ENCODE measurements around the gene PDE3B. TPM values are rescaled to one million over a fixed set of nuclear protein-coding genes. Genes with fewer than 3 reads are reported as not detected.
"Not testable (repeated sequence)": the region's sequence is repeated elsewhere in the genome, so short reads cannot be mapped to it uniquely, and the experiment has no call there.

Gene PDE3B
- total and polyA plus RNA-seq, 2 experiments from 2014 or later = 6.4 to 16.9 TPM

DNA sequence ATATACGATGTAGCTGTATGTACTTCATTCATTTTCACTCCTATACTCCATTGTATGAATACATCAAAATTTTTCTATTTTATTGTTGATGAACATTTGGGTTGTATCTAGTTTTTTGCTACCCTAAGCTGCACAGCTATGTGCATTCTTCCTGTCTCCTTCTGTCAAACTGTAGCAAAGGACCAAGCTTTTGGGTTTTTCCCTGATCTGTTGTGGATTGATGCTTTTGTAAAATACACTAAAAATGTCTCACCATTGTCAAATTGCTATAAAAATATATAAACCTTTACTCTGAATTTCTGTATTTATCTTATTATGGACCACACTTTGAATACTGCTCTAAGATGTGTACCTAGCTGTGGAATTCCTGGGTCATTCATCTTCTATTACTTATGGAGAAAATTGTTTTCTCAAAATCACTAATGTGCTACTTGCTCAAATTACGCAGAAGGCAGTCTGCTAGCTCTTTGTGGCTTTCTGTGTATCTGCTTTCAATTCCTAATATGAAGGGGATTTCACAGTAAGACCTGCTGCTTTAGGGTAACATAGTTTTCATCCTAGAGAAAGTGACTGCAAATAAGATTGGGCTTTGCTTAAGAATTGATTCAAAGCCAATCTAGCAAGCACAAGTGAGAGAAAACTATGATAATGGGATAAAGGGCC is 125.1 kb downstream of the PDE3B start:
- Histone ChIP-seq H3K27ac (no peak overlapping the region), H3K36me3 (no peaks in the 10 kb centered on the region), H3K4me3 (no peak overlapping the region), H3K9me3 (ENCODE audit: low read depth) (no peaks in the 10 kb centered on the region), H3K27me3 (no peaks in the 10 kb centered on the region), H3K4me1 (ENCODE audit: low read depth) (no peaks in the 10 kb centered on the region)
- DNase-seq (ENCODE audit: low read depth in 1 of 2, low spot score in 1 of 2) = no peak
- TF ChIP-seq, protein P1, sequence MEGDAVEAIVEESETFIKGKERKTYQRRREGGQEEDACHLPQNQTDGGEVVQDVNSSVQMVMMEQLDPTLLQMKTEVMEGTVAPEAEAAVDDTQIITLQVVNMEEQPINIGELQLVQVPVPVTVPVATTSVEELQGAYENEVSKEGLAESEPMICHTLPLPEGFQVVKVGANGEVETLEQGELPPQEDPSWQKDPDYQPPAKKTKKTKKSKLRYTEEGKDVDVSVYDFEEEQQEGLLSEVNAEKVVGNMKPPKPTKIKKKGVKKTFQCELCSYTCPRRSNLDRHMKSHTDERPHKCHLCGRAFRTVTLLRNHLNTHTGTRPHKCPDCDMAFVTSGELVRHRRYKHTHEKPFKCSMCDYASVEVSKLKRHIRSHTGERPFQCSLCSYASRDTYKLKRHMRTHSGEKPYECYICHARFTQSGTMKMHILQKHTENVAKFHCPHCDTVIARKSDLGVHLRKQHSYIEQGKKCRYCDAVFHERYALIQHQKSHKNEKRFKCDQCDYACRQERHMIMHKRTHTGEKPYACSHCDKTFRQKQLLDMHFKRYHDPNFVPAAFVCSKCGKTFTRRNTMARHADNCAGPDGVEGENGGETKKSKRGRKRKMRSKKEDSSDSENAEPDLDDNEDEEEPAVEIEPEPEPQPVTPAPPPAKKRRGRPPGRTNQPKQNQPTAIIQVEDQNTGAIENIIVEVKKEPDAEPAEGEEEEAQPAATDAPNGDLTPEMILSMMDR (IDR thresholded peaks at IDR 0.05; ENCODE audit: low read depth, low read length) = no peak

DNA sequence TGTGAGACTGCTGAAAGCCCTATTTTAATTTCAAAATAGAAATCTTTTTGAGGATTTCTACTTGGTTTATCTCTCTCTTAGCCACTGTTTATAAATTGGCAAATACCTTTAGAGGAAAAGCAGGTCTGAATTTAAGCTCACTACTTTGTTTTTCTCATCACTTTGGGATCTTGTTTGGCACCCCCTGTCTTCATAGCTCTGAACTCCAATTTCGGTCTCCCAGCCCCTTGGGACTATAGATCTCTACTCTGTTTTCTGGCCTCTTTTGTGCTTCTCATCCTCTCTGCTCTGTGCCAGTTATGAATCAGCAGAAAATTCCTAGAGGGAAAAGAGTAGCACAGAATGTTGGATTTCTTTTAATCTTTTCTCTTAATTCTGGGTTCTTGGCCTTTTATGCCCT is 130.2 kb downstream of the PDE3B start:
- no peak overlapping the region for H3K27ac ChIP-seq
- no peaks in the 10 kb centered on the region for H3K9me3 ChIP-seq (ENCODE audit: low read depth)
- no peaks in the 10 kb centered on the region for H3K4me1 ChIP-seq (ENCODE audit: low read depth)
- H3K4me3 ChIP-seq = no peak overlapping the region
- H3K27me3 ChIP-seq = no peaks in the 10 kb centered on the region
- peak in 1 of 2 donors; percentile 64 for DNase-seq (ENCODE audit: low read depth in 1 of 2, low spot score in 1 of 2)
- TF ChIP-seq, protein P1 (IDR thresholded peaks at IDR 0.05; ENCODE audit: low read depth, low read length) = peak; percentile 38
- no peaks in the 10 kb centered on the region for H3K36me3 ChIP-seq

DNA sequence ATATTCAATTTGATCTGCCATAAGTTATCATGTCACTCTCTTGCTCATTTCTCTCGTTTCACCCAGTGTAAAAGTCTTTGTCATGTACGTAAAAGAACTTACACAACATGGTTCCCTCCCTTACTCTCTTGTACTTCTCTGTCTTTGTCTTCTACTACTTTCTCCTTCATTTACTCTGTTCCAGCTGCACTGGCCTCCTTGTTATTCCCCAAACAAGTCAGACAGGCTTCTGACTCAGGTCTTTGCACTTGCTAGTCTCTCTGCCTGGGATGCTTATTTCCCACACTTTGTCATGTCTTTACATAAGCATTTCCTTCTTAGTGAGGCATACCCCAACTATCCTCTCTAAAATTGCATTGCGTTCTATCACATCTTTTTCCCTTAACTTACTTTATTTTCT is 131.1 kb downstream of the PDE3B start:
- Histone ChIP-seq H3K4me1 (ENCODE audit: low read depth) (no peaks in the 10 kb centered on the region), H3K36me3 (no peaks in the 10 kb centered on the region), H3K27me3 (no peaks in the 10 kb centered on the region), H3K9me3 (ENCODE audit: low read depth) (no peaks in the 10 kb centered on the region), H3K4me3 (no peak overlapping the region), H3K27ac (no peak overlapping the region)
- TF ChIP-seq, protein P1 (IDR thresholded peaks at IDR 0.05; ENCODE audit: low read depth, low read length) = no peak
- no peak for DNase-seq (ENCODE audit: low read depth in 1 of 2, low spot score in 1 of 2)

DNA sequence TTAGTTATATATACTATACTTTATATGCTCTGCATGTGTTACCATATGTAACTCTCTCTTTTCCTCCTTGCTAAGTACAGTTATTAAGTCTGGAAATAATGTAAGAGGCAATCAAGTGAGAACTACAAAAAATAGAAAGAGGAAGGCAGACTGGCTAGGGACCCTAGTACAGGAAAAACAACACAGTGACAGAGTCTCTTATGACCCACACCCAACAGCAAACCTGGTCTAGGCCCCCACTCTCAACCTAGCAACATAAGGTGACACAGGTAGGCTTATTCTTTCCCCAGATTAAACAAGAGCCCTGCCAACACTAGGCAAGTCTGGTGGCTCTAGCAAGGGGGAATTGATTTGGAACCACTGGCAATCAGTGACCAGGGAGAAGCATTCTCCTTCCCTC is 132.3 kb downstream of the PDE3B start:
- no peak overlapping the region for H3K4me3 ChIP-seq
- H3K27ac ChIP-seq = no peak overlapping the region
- H3K27me3 ChIP-seq = no peaks in the 10 kb centered on the region
- H3K36me3 ChIP-seq = no peaks in the 10 kb centered on the region
- no peaks in the 10 kb centered on the region for H3K9me3 ChIP-seq (ENCODE audit: low read depth)
- no peaks in the 10 kb centered on the region for H3K4me1 ChIP-seq (ENCODE audit: low read depth)
- no peak for DNase-seq (ENCODE audit: low read depth in 1 of 2, low spot score in 1 of 2)
- TF ChIP-seq, protein P1 (IDR thresholded peaks at IDR 0.05; ENCODE audit: low read depth, low read length) = no peak

DNA sequence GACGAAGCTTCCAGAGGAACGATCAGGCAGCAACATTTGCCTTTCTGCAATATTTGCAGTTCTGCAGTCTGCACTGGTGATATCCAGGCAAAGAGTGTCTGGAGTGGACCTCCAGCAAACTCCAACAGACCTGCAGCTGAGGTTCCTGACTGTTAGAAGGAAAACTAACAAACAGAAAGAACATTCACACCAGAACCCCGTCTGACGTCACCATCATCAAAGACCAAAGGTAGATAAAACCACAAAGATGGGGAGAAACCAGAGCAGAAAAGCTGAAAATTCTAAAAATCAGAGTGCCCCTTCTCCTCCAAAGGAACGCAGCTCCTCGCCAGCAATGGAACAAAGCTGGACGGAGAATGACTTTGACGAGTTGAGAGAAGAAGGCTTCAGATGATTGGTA is 134.9 kb downstream of the PDE3B start:
- H3K4me3 ChIP-seq; DNase-seq (ENCODE audit: low read depth in 1 of 2, low spot score in 1 of 2); H3K4me1 ChIP-seq (ENCODE audit: low read depth); H3K27ac ChIP-seq; H3K36me3 ChIP-seq; H3K9me3 ChIP-seq (ENCODE audit: low read depth); H3K27me3 ChIP-seq: not testable (repeated sequence)

DNA sequence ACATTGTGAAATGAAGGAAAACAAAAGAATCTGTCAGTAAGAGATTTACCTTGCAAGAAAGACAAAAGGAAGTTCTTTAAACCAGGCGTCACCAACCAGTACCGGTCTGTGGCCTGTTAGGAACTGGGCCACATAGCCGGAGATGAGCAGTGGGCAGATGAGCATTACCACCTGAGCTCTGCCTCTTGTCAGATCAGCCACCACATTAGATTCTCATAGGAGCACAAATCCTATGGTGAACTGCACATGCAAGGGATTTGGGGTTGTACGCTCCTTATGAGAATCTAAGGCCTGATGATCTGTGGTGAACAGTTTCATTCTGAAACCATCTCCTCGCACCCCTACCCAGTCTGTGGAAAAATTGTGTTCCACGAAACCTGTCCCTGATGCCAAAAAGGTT is 140.2 kb downstream of the PDE3B start:
- no peaks in the 10 kb centered on the region for H3K9me3 ChIP-seq (ENCODE audit: low read depth)
- TF ChIP-seq, protein P1 (IDR thresholded peaks at IDR 0.05; ENCODE audit: low read depth, low read length) = no peak
- H3K27ac ChIP-seq = no peak overlapping the region
- no peak overlapping the region for H3K4me3 ChIP-seq
- no peaks in the 10 kb centered on the region for H3K4me1 ChIP-seq (ENCODE audit: low read depth)
- no peak for DNase-seq (ENCODE audit: low read depth in 1 of 2, low spot score in 1 of 2)
- H3K36me3 ChIP-seq = no peaks in the 10 kb centered on the region
- no peaks in the 10 kb centered on the region for H3K27me3 ChIP-seq
